Subcutaneous preadipocyte (primary cell): Measurements from ENCODE around the gene FUT1. TPM values are rescaled to one million over a fixed set of nuclear protein-coding genes. Genes with fewer than 3 reads are reported as not detected.

ENCODE experiments used
- small RNA-seq: library from RNA; depleted of rRNA; stranded (forward); fragments of <200 nt; gene quantifications from one replicate; pipeline ENCODE3, GENCODE V24; 2012
- total RNA-seq: library from RNA; depleted of rRNA; stranded (reverse); fragments of >200 nt; gene quantifications from 2 replicates; pipeline ENCODE4 v1.2.3, GENCODE V29; 2012

Gene FUT1
- total RNA-seq, result 0.20 TPM in 1 of 2 replicates, not detected in the other

DNA sequence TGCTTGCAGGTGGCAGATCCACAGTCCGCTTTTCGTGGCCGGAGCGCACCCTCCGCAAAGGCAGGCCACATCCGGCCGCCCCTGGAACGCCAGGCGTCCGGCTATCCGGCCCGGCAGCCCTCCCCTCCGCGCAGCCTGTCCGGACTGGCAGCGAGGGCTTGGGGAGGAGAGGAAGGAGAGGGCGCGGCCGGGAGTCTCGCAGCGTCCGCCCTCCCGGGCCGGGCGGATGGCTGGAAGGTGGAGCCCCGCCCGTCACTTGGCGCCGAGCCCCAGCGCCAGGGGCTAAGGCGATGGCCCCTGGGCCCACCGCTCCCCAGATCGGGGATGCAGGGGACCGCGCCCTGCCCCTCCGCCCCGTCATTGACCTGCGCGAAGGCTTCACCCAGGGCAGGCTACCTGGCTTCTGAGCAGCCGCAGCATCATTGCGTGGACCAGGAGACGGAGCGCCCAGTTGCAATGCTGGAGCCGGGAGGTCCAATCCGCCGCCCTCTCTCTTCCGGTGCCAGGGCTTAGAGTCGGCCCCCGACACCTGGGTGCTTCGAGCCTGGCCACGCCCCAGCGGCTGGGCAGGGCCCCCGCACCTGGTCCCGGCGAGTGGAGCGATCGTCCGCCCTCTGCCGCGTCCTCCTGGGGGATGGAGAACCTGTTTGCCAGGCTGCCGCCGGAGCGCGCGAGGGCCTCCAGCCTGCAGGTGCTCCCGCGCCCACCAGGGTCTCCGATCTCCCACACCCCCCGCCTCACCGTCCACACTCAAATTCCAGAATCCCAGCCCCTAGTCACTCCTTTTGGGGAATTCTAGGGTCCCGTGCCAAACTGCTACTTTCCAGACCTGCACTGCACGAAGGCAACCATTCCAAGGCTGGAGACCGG is at the start of gene FUT1:
Gene FUT1 (minus strand): TSS at position 146 of the 870 bp plus-strand sequence. CDS start 1,360 bp downstream, outside the sequence.

GRCh38 chr19:48755084-48755641 is 2.7 kb upstream of the FUT1 start, which contains the start of gene FGF21:
TSS of gene FGF21 (plus strand) at chr19:48755524. CDS start at chr19:48756237, 713 bp downstream.

GRCh38 chr19:48746738-48747575 is 5.5 kb downstream of the FUT1 start, which contains the start of gene IZUMO1:
TSS of gene IZUMO1 (minus strand) at chr19:48746909. CDS start at chr19:48745859, 1,050 bp downstream.

DNA sequence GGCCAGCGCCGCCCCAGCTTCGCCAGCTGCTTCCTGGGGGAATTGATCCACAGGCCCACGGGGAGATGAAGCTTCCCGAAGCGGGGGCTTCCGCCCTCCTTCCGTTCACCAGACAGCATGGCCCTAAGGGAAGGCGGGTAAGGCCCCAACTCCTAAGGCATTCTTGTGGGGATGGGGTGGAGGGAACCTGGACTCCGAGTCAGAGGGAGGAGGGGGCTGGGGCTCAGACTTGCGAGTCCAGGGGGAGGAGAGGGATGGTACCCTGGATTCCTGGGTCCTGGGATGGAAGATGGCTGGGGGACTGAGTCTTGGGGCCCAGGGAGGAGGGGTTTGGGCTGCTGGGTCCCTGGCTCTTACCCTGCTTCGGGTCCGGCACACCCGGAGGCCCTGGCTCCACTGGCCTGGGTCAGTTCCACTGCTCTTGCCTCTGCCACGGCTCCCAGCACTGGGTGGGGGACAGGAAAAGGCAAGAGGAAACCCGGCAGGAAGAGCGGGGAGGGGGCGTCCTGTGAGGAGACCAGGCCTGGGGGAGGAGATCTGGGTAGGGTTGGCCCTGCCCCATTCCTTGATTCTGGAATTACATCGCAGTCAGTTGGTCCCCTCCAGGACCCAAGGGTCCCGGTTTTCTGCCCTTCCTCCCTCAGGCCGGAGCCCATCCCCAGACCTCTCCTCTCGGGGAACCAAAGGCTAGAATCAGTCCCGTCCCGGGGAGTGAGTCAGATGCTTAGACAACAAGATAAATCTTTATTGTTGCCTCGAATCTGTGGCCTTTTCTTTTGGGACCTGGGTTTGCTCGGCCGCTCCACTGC is 12.1 kb downstream of the FUT1 start, which contains the start of gene RASIP1:
Gene RASIP1 (minus strand): TSS at position 447 of the 809 bp plus-strand sequence. CDS start 328 bp downstream, at position 119.

GRCh38 chr19:48719263-48720171 is 32.9 kb downstream of the FUT1 start, which contains the start of gene MAMSTR:
TSS of gene MAMSTR (minus strand) at chr19:48719725. CDS start at chr19:48719031, 694 bp downstream.

Small RNA genes lying within 50 kb of the gene (small RNA-seq; reads per million reads assigned to genes)
- gene RNU6-317P, result not detected

Other genes with a start within 250 kb of the FUT1 start
- gene LMTK3, start 240.8 kb downstream of the FUT1 start, total RNA-seq, result not detected in 2 replicates
- gene SULT2B1, start 200.5 kb downstream of the FUT1 start, total RNA-seq, result not detected in 2 replicates
- gene SPACA4, start 145.9 kb downstream of the FUT1 start, total RNA-seq, result not detected in 2 replicates
- gene FAM83E, start 137.6 kb downstream of the FUT1 start, total RNA-seq, result under 0.01 and 1.4 TPM in 2 replicates
- 1,644 and 2,294 TPM in 2 replicates for gene RPL18, start 133.5 kb downstream of the FUT1 start, total RNA-seq
- gene SPHK2, start 133.1 kb downstream of the FUT1 start, total RNA-seq, result 9.2 and 11.5 TPM in 2 replicates
- 1.6 and 5.9 TPM in 2 replicates for gene DBP, start 115.3 kb downstream of the FUT1 start, total RNA-seq
- 0.39 and 1.1 TPM in 2 replicates for gene CA11, start 106.5 kb downstream of the FUT1 start, total RNA-seq
- gene NTN5, start 79.6 kb downstream of the FUT1 start, total RNA-seq, result under 0.01 TPM in 1 of 2 replicates, not detected in the other
- gene FUT2, start 56.7 kb downstream of the FUT1 start, total RNA-seq, result not detected in 2 replicates
- 1.4 and 2.2 TPM in 2 replicates for gene MAMSTR, start 32.9 kb downstream of the FUT1 start, total RNA-seq
- 2.9 and 3.5 TPM in 2 replicates for gene RASIP1, start 12.0 kb downstream of the FUT1 start, total RNA-seq
- not detected in 2 replicates for gene IZUMO1, start 5.7 kb downstream of the FUT1 start, total RNA-seq
- gene FGF21, start 2.9 kb upstream of the FUT1 start, total RNA-seq, result not detected in 2 replicates
- gene BCAT2, start 58.4 kb upstream of the FUT1 start, total RNA-seq, result 43.7 and 44.2 TPM in 2 replicates
- gene HSD17B14, start 83.8 kb upstream of the FUT1 start, total RNA-seq, result 1.1 and 1.4 TPM in 2 replicates
- 16.4 and 21.3 TPM in 2 replicates for gene PLEKHA4, start 116.0 kb upstream of the FUT1 start, total RNA-seq
- 41.5 and 55.9 TPM in 2 replicates for gene PPP1R15A, start 119.8 kb upstream of the FUT1 start, total RNA-seq
- 0.37 TPM in 1 of 2 replicates, not detected in the other for gene TULP2, start 146.1 kb upstream of the FUT1 start, total RNA-seq
- gene NUCB1, start 147.7 kb upstream of the FUT1 start, total RNA-seq, result 134 and 211 TPM in 2 replicates
- gene DHDH, start 181.1 kb upstream of the FUT1 start, total RNA-seq, result not detected in 2 replicates
- 47.0 and 70.8 TPM in 2 replicates for gene BAX, start 202.2 kb upstream of the FUT1 start, total RNA-seq
- 2,886 and 3,269 TPM in 2 replicates for gene FTL, start 212.7 kb upstream of the FUT1 start, total RNA-seq
- 55.1 and 57.0 TPM in 2 replicates for gene GYS1, start 240.7 kb upstream of the FUT1 start, total RNA-seq
- gene RUVBL2, start 241.2 kb upstream of the FUT1 start, total RNA-seq, result 301 and 328 TPM in 2 replicates